GM12878 (cell line): ENCODE data around the gene LRRC23. TPM values are rescaled to one million over a fixed set of nuclear protein-coding genes. Genes with fewer than 3 reads are reported as not detected.
A peak's percentile ranks its signal among the peaks of the same experiment; 100 is the strongest.

Experiments
- ATAC-seq: fragments of 200-7000 bp; cut with Tn5 transposase; 3 replicates; pipeline ENCODE4 v1.9.1; 2020; ENCODE audit warnings: mild to moderate bottlenecking, moderate library complexity
- BruUV-seq: library from RNA; stranded (reverse); fragments of 400-500 nt; replicated peaks from 2 replicates; lab custom pipeline; 2021; lab: Mats Ljungman, UMichigan
- CTCF ChIA-PET: fragments of 300-600 bp; sonication (Branson Sonifier 250); formaldehyde crosslinking; extraction: SDS; loops from one replicate; lab custom pipeline; 2021; ENCODE audit warnings: inconsistent platforms; lab: Yijun Ruan, JAX
- POLR2A ChIA-PET: fragments of 350-600 bp; formaldehyde crosslinking; extraction: SDS; loops from one replicate; lab custom pipeline; 2021; ENCODE audit warnings: inconsistent platforms; lab: Charles Lee
- RAD21 ChIA-PET: fragments of 300-600 bp; sonication (Branson Sonifier 250); formaldehyde crosslinking; loops from one replicate; lab custom pipeline; 2023; ENCODE audit warnings: antibody characterized with exemption; ENCODE audit not compliant: unreplicated experiment; lab: Charles Lee
- SMC1A ChIA-PET: fragments of 300-600 bp; sonication (Branson Sonifier 250); formaldehyde crosslinking; loops from one replicate; lab custom pipeline; 2023; ENCODE audit not compliant: unreplicated experiment, uncharacterized antibody; lab: Charles Lee
- DNase-seq: peaks from one replicate; pipeline ENCODE4 v3.0.0-alpha.2; 2011; ENCODE audit warnings: low read depth, low spot score
- FAIRE-seq: peaks from 3 replicates; lab custom pipeline; 2011; peaks lifted over from hg19 to GRCh38; lab: Jason Lieb, UNC
- H2AFZ ChIP-seq: 2 replicates; pipeline ENCODE4 v1.6.0; 2011; ENCODE audit warnings: low read depth, low read length, control low read depth; ENCODE audit not compliant: control insufficient read depth
- H3K27ac ChIP-seq: 2 replicates; pipeline ENCODE4 v1.5.1; 2011; ENCODE audit warnings: control low read depth; ENCODE audit not compliant: control insufficient read depth, insufficient read depth
- H3K27me3 ChIP-seq, 2 experiments: replicated peaks in 1 of 2; 2 replicates each; pipeline versions ENCODE4 v1.6.0 to v1.6.1; 2011; ENCODE audit warnings: low read length in 1 of 2; ENCODE audit not compliant: control insufficient read depth in 2 of 2, insufficient read depth in 2 of 2
- H3K36me3 ChIP-seq, 2 experiments: 2 replicates each; pipeline ENCODE4 v1.5.1; 2011; ENCODE audit warnings: low read length in 1 of 2; ENCODE audit not compliant: control insufficient read depth in 2 of 2, insufficient read depth in 2 of 2
- H3K4me1 ChIP-seq: 2 replicates; pipeline ENCODE4 v1.6.1; 2011; ENCODE audit warnings: mild to moderate bottlenecking, low read length, moderate library complexity, mixed read lengths; ENCODE audit not compliant: control insufficient read depth, insufficient read depth
- H3K4me2 ChIP-seq: 2 replicates; pipeline ENCODE4 v1.6.0; 2011; ENCODE audit warnings: control low read depth; ENCODE audit not compliant: control insufficient read depth, insufficient read depth
- H3K4me3 ChIP-seq: fragments of 200-600 bp; sonication (generic); 2 replicates; pipeline ENCODE4 v1.5.1; 2016
- H3K79me2 ChIP-seq: 2 replicates; pipeline ENCODE4 v1.6.0; 2011; ENCODE audit warnings: low read length; ENCODE audit not compliant: control insufficient read depth, insufficient read depth
- H3K9ac ChIP-seq: 2 replicates; pipeline ENCODE4 v1.8.0; 2011; ENCODE audit warnings: low read length, control low read depth, mixed read lengths; ENCODE audit not compliant: control insufficient read depth, insufficient read depth
- H3K9me3 ChIP-seq: replicated peaks from 3 replicates; pipeline ENCODE4 v1.5.1; 2011; ENCODE audit warnings: mild to moderate bottlenecking, low read length; ENCODE audit not compliant: control insufficient read depth, insufficient read depth
- H4K20me1 ChIP-seq: 2 replicates; pipeline ENCODE4 v1.6.0; 2011; ENCODE audit not compliant: control insufficient read depth, insufficient read depth
- ATF7 ChIP-seq: fragments of 450-650 bp; IDR thresholded peaks from 2 replicates; pipeline ENCODE4 v1.6.1; 2016; ENCODE audit warnings: low read depth, mild to moderate bottlenecking
- CHD2 ChIP-seq: IDR thresholded peaks from 2 replicates; pipeline ENCODE4 v1.6.1; 2011; ENCODE audit warnings: low read depth, low read length, improper control_type of control experiment, borderline replicate concordance
- DPF2 ChIP-seq: fragments of 450-650 bp; IDR thresholded peaks from 2 replicates; pipeline ENCODE4 v1.6.1; 2017; ENCODE audit warnings: mild to moderate bottlenecking
- EED ChIP-seq: sonication (generic); IDR thresholded peaks from 2 replicates; pipeline ENCODE4 v1.6.1; 2016; ENCODE audit warnings: antibody characterized with exemption, low read depth
- HCFC1 ChIP-seq: fragments of 150-350 bp; IDR thresholded peaks from 2 replicates; pipeline ENCODE4 v1.6.1; 2014; ENCODE audit warnings: low read length
- IKZF1 ChIP-seq: fragments of 450-650 bp; conservative IDR thresholded peaks from 2 replicates; pipeline ENCODE4 v1.6.1; 2017; ENCODE audit warnings: antibody characterized with exemption, mild to moderate bottlenecking
- IKZF2 ChIP-seq, 2 experiments: fragments of 450-650 bp; IDR thresholded peaks; 2 replicates each; pipeline ENCODE4 v1.6.1; 2017; ENCODE audit warnings: mild to moderate bottlenecking in 2 of 2, moderate library complexity in 2 of 2
- JUND ChIP-seq: IDR thresholded peaks from 2 replicates; pipeline ENCODE4 v1.6.1; 2012; ENCODE audit warnings: low read depth, mild to moderate bottlenecking, low read length, improper control_type of control experiment, moderate library complexity
- MLLT1 ChIP-seq: fragments of 450-650 bp; IDR thresholded peaks from 2 replicates; pipeline ENCODE4 v1.6.1; 2016; ENCODE audit warnings: mild to moderate bottlenecking
- MTA3 ChIP-seq: IDR thresholded peaks from 2 replicates; pipeline ENCODE4 v1.6.1; 2012; ENCODE audit warnings: low read length, inconsistent platforms, borderline replicate concordance
- MYC ChIP-seq: IDR thresholded peaks from 2 replicates; pipeline ENCODE4 v1.6.1; 2011; ENCODE audit warnings: mild to moderate bottlenecking, low read length, moderate library complexity, inconsistent platforms; ENCODE audit not compliant: insufficient read depth, insufficient replicate concordance, insufficient read length, severe bottlenecking
- NBN ChIP-seq: fragments of 450-650 bp; IDR thresholded peaks from 2 replicates; pipeline ENCODE4 v1.6.1; 2016
- PAX5 ChIP-seq: IDR thresholded peaks from 2 replicates; pipeline ENCODE4 v1.6.1; 2011; ENCODE audit warnings: low read depth, low read length, borderline replicate concordance
- POLR2A ChIP-seq: IDR thresholded peaks from 2 replicates; pipeline ENCODE4 v1.6.1; 2011; ENCODE audit warnings: low read depth, mild to moderate bottlenecking, low read length
- POLR2AphosphoS5 ChIP-seq: IDR thresholded peaks from 2 replicates; pipeline ENCODE4 v1.6.1; 2011; ENCODE audit warnings: mild to moderate bottlenecking, low read length, inconsistent platforms
- RB1 ChIP-seq: fragments of 450-650 bp; formaldehyde crosslinking; IDR thresholded peaks from 2 replicates; pipeline ENCODE4 v1.6.1; 2017; ENCODE audit warnings: mild to moderate bottlenecking, borderline replicate concordance
- RELB ChIP-seq: fragments of 450-650 bp; IDR thresholded peaks from 2 replicates; pipeline ENCODE4 v1.6.1; 2017; ENCODE audit warnings: low read depth, mild to moderate bottlenecking, moderate library complexity
- RUNX3 ChIP-seq: IDR thresholded peaks from 2 replicates; pipeline ENCODE4 v1.6.1; 2012; ENCODE audit warnings: low read length, inconsistent platforms
- TAF1 ChIP-seq: IDR thresholded peaks from 2 replicates; pipeline ENCODE4 v1.6.1; 2011; ENCODE audit warnings: mild to moderate bottlenecking, low read depth, low read length, borderline replicate concordance
- TARDBP ChIP-seq: IDR thresholded peaks from 2 replicates; pipeline ENCODE4 v1.6.1; 2016; ENCODE audit warnings: borderline replicate concordance
- YBX1 ChIP-seq: fragments of 450-650 bp; IDR thresholded peaks from 2 replicates; pipeline ENCODE4 v1.6.1; 2016; ENCODE audit warnings: antibody characterized with exemption
- YY1 ChIP-seq: IDR thresholded peaks from 2 replicates; pipeline ENCODE4 v1.6.1; 2011; ENCODE audit warnings: low read depth, mild to moderate bottlenecking, low read length
- WGBS: methylation state at CpG from one replicate; pipeline ENCODE4 v1.1.6; 2016; ENCODE audit warnings: low lambda C conversion rate; ENCODE audit not compliant: insufficient replicate concordance, insufficient coverage; ENCODE audit errors: missing lambda C conversion rate; 5-methylcytosine and 5-hydroxymethylcytosine counted together
- in situ Hi-C: fragments of 300-500 bp; cut with MboI; formaldehyde crosslinking; loops from 9 replicates; pipeline ENCODE4 v1.14.3; 2018; ENCODE audit warnings: mixed read lengths
- intact Hi-C: fragments of 100-400 bp; cut with micrococcal nuclease; formaldehyde crosslinking; loops from one replicate; pipeline ENCODE4 v1.14.2; 2022; ENCODE audit not compliant: unreplicated experiment
- polyA plus RNA-seq, 11 experiments: library from polyadenylated mRNA; depleted of rRNA in 4 of 11; unstranded in 6 of 11; stranded (reverse) in 5 of 11; fragments of >200 nt; fragmentation: Nextera tagmentation in 4 of 11; fragmentation: Illumina TruSeq in 1 of 11; extraction: Ambion mirVana in 4 of 11; extraction: Trizol in 1 of 11; gene quantifications; 1 replicate in 1 of 11; 2 replicates in 10 of 11; pipeline versions ENCODE4 v1.2.1 to v1.2.3, GENCODE V29; 2011 to 2016; ENCODE audit warnings: inconsistent platforms in 2 of 11, missing spikeins in 2 of 11, low read depth in 1 of 11
- total RNA-seq, 4 experiments: library from RNA; depleted of rRNA in 3 of 4; stranded (reverse); fragments of >200 nt in 3 of 4; fragmentation: Illumina TruSeq in 1 of 4; extraction: Trizol in 1 of 4; gene quantifications; 2 replicates each; pipeline versions ENCODE4 v1.2.1 to v1.2.3, GENCODE V29; 2013 to 2021

Gene LRRC23
- total and polyA plus RNA-seq, 10 of the 15 experiments (the other 5 are each of a cell fraction or from before 2014, with no cell fraction given), result 1.4 to 6.9 (median 3.4) TPM

DNA sequence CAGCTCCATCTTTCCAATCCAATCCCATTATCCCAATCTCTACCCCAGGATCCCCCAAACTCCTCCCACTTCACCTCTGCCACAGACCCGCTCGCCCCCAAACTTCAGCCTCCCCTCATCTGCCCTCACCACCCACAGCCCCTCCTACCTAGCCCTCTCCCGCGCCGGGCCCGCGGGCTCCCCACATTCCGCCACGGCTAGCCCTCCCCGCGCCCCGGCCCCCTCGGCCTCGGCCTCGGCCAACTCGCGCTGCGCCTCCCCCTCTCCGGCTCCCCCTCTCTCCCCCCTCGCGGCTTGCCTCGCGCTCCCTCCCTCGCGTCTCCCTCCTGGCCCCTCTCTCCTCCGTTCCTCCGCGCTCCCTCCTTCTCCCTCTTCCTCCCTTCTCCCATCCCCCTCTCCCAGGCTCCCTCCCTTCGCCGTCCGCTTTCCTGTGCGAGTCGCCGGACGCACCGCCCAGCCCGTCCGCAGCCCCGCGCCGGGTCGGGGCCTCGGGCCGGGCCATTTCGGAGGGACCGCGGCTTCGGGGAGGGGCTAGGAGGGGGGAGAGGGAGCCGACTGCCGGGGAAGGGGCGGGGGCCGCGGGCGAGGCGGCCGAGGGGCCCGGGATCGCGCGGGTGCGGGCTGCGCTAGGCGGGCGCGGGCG, 22.9 kb downstream of the LRRC23 start, which contains the start of gene ATN1:
Gene ATN1, plus strand, starts transcription at position 581 of the 643 bp plus-strand sequence. CDS start 6,043 bp downstream, outside the sequence.
- peaks cover 40% of the 10 kb centered on the region for H3K79me2 ChIP-seq
- no peaks in the 10 kb centered on the region for H4K20me1 ChIP-seq
- FAIRE-seq (no peak), DNase-seq (no peak), ATAC-seq (peak; percentile 43)
- in situ Hi-C loops, result no loop called here
- H3K4me2 ChIP-seq, result peak within 1 kb of the TSS; percentile 95
- no peaks in the 10 kb centered on the region for H3K27me3 ChIP-seq
- ChIA-PET POLR2A (interaction anchor here (0.9 to 4.8 kb wide), 5 partner anchors 10 to 74 kb away, joined by 4 to 28 read pairs (median 9); partner anchors contain the start of gene LRRC23), RAD21 (interaction anchor here (0.6 to 4.6 kb wide), 4 partner anchors 12 to 38 kb away, joined by 3 to 45 read pairs (median 12); partner anchors contain the start of genes C12orf57 and RNU7-1), CTCF (interaction anchor here (1.0 to 6.2 kb wide), 8 partner anchors 10 to 183 kb away, joined by 3 to 111 read pairs (median 6); partner anchors contain the start of genes C12orf57, C1RL, RNU7-1 and SPSB2), SMC1A (interaction anchor here (0.6 to 3.9 kb wide), 6 partner anchors 17 to 185 kb away, joined by 3 to 29 read pairs (median 6); partner anchors contain the start of genes C12orf57 and RNU7-1)
- intact Hi-C loops, result no loop called here
- peak within 1 kb of the TSS; percentile 86 for H3K27ac ChIP-seq
- H3K9ac ChIP-seq, result peak within 1 kb of the TSS; percentile 90
- TF ChIP-seq MYC (peak; percentile 30), JUND (no peak), TARDBP (no peak), PAX5 (peak; percentile 18; the same call in 1 of the 2 replicates), DPF2 (0 out of 2 replicates have a peak, but pooled peaks have one; percentile 16), NBN (peak; percentile 70; the same call in 1 of the 2 replicates), IKZF2 (IDR thresholded peaks at IDR 0.05) (peak; percentile 33 to 45; a peak in 2 of 4 replicates), EED (peak; percentile 38; the same call in 1 of the 2 replicates), HCFC1 (no peak), ATF7 (no peak), RUNX3 (peak; percentile 7; the same call in 1 of the 2 replicates), MLLT1 (0 out of 2 replicates have a peak, but pooled peaks have one; percentile 40), TAF1 (0 out of 2 replicates have a peak, but pooled peaks have one; percentile 8), POLR2A (peak; percentile 79), YBX1 (no peak), RELB (peak; percentile 42; the same call in 1 of the 2 replicates), POLR2AphosphoS5 (no peak; the same call in 1 of the 2 replicates), RB1 (peak; percentile 60; the same call in 1 of the 2 replicates), YY1 (0 out of 2 replicates have a peak, but pooled peaks have one; percentile 24), CHD2 (peak; percentile 60), IKZF1 (peak; percentile 57), MTA3 (no peak)
- H3K9me3 ChIP-seq, result no peaks in the 10 kb centered on the region
- BruUV-seq, result no TSS peak
- peak within 1 kb of the TSS; percentile 95 for H3K4me3 ChIP-seq
- H3K4me1 ChIP-seq, result peaks cover 37% of the 10 kb centered on the region
- WGBS, result 6% methylated on average over 2 of the region's 66 CpGs
- peak within 1 kb of the TSS; percentile 79 for H2AFZ ChIP-seq
- peaks cover 0 to 3% of the 10 kb centered on the region in 2 experiments; a peak in 1 of 4 replicates for H3K36me3 ChIP-seq
